HS-27A (cell line): Measurements from ENCODE around the gene PODXL2.
"Not testable (repeated sequence)": the region's sequence is repeated elsewhere in the genome, so short reads cannot be mapped to it uniquely, and the experiment has no call there.

Experiments
- DNase-seq: peaks from one replicate; pipeline ENCODE4 v3.0.0-alpha.2; 2012; ENCODE audit warnings: low read depth, missing footprints

Gene PODXL2

GRCh38 chr3:127630811-127631714 lies 2.1 kb downstream of the PODXL2 start:
- DNase-seq: no peak

- DNase-seq: no peak
These were observed 3.2 kb downstream of the PODXL2 start for GRCh38 chr3:127632035-127632820.

- no peak for DNase-seq
These were observed 5.7 kb downstream of the PODXL2 start for GRCh38 chr3:127634653-127635052.

- DNase-seq: no peak
These were observed 8.6 kb downstream of the PODXL2 start for GRCh38 chr3:127637546-127637945.

- DNase-seq: no peak
These were observed 9.0 kb downstream of the PODXL2 start for GRCh38 chr3:127637971-127638370.

- DNase-seq: no peak
These were observed 10.4 kb downstream of the PODXL2 start for GRCh38 chr3:127639173-127640041.

- no peak for DNase-seq
These were observed 11.0 kb downstream of the PODXL2 start for GRCh38 chr3:127640042-127640355.

GRCh38 chr3:127644641-127645370 lies 15.8 kb downstream of the PODXL2 start:
- no peak for DNase-seq

GRCh38 chr3:127645371-127646015 lies 16.5 kb downstream of the PODXL2 start:
- no peak for DNase-seq

- DNase-seq: no peak
These were observed 17.6 kb downstream of the PODXL2 start for GRCh38 chr3:127646501-127647046.

- DNase-seq: no peak
These were observed 18.3 kb downstream of the PODXL2 start for GRCh38 chr3:127647166-127647844.

- DNase-seq: no peak
These were observed 18.8 kb downstream of the PODXL2 start for GRCh38 chr3:127647845-127648204.

GRCh38 chr3:127650236-127650635 lies 21.3 kb downstream of the PODXL2 start:
- DNase-seq: no peak

GRCh38 chr3:127651516-127652172 lies 22.7 kb downstream of the PODXL2 start:
- DNase-seq: no peak

GRCh38 chr3:127652246-127652995 lies 23.4 kb downstream of the PODXL2 start:
- DNase-seq: no peak

- DNase-seq: no peak
These were observed 25.4 kb downstream of the PODXL2 start for GRCh38 chr3:127654374-127654773.

- not testable (repeated sequence) for DNase-seq
These were observed 26.0 kb downstream of the PODXL2 start for GRCh38 chr3:127654993-127655392.

- DNase-seq: peak; percentile 26
These were observed 26.7 kb downstream of the PODXL2 start for GRCh38 chr3:127655641-127656040.

GRCh38 chr3:127656906-127657305 lies 27.9 kb downstream of the PODXL2 start:
- DNase-seq: no peak
